ENCODE results near the gene IL10RB.

DNA sequence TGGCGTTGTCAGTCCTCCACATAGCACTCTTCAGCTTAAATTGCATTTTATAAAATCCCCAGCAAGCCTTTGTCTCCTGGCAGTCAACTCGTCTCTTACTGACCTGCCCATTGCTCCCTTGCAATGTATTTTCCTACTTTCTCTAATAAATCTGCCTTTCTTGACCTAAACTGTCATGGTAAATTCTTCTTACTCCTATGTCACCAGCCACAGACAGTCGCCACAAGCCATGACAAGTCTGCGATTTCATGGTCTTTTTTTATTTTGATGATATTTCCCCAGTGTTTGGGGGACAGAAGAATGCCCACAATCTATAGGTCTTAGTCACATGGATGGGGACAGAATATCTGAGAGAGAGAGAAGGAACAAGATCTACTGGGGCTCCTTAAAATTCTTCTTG is 28.0 kb upstream of the IL10RB start:
- TF ChIP-seq CTCF (IDR thresholded peaks at IDR 0.05) = no peak
- TF ChIP-seq POLR2A (IDR thresholded peaks at IDR 0.05) = no peak
- TF ChIP-seq POLR2AphosphoS5 (IDR thresholded peaks at IDR 0.05) = no peak
